IPS-18c (cell line): ENCODE data around the gene CYRIA.

Experiments
- H3K4me3 ChIP-seq: 2 replicates; pipeline ENCODE4 v1.7.0; 2013; ENCODE audit warnings: low read depth, mild to moderate bottlenecking, low read length, moderate library complexity; ENCODE audit not compliant: insufficient read depth
- H3K9me3 ChIP-seq: one replicate; pipeline ENCODE4 v1.6.1; 2013; ENCODE audit warnings: mild to moderate bottlenecking, low read length, moderate library complexity; ENCODE audit not compliant: control insufficient read depth, insufficient read depth

CYRIA gene

GRCh38 chr2:16642088-16642487, 23.5 kb downstream of the CYRIA start:
- Histone ChIP-seq H3K9me3 (no peaks in the 10 kb centered on the region), H3K4me3 (no peak overlapping the region)

GRCh38 chr2:16641509-16641908, 24.1 kb downstream of the CYRIA start:
- Histone ChIP-seq H3K9me3 (no peaks in the 10 kb centered on the region), H3K4me3 (no peak overlapping the region)

- no peaks in the 10 kb centered on the region for H3K9me3 ChIP-seq
- H3K4me3 ChIP-seq = no peak overlapping the region
Measured at GRCh38 chr2:16640867-16641266, 24.8 kb downstream of the CYRIA start.

GRCh38 chr2:16640001-16640700, 25.5 kb downstream of the CYRIA start:
- no peak overlapping the region for H3K4me3 ChIP-seq
- H3K9me3 ChIP-seq = no peaks in the 10 kb centered on the region

- no peaks in the 10 kb centered on the region for H3K9me3 ChIP-seq
- no peak overlapping the region for H3K4me3 ChIP-seq
Measured at GRCh38 chr2:16639431-16639830, 26.2 kb downstream of the CYRIA start.

- no peak overlapping the region for H3K4me3 ChIP-seq
- no peaks in the 10 kb centered on the region for H3K9me3 ChIP-seq
Measured at GRCh38 chr2:16638946-16639345, 26.7 kb downstream of the CYRIA start.

- H3K9me3 ChIP-seq = no peaks in the 10 kb centered on the region
- no peak overlapping the region for H3K4me3 ChIP-seq
Measured at GRCh38 chr2:16637304-16637703, 28.3 kb downstream of the CYRIA start.

- Histone ChIP-seq H3K4me3 (no peak overlapping the region), H3K9me3 (no peaks in the 10 kb centered on the region)
Measured at GRCh38 chr2:16635791-16636699, 29.6 kb downstream of the CYRIA start.

GRCh38 chr2:16633621-16634430, 31.8 kb downstream of the CYRIA start:
- Histone ChIP-seq H3K9me3 (no peaks in the 10 kb centered on the region), H3K4me3 (no peak overlapping the region)

GRCh38 chr2:16632598-16632997, 33.0 kb downstream of the CYRIA start:
- H3K4me3 ChIP-seq = no peak overlapping the region
- no peaks in the 10 kb centered on the region for H3K9me3 ChIP-seq

- H3K9me3 ChIP-seq = no peaks in the 10 kb centered on the region
- no peak overlapping the region for H3K4me3 ChIP-seq
Measured at GRCh38 chr2:16630463-16630862, 35.2 kb downstream of the CYRIA start.

GRCh38 chr2:16629770-16630169, 35.9 kb downstream of the CYRIA start:
- Histone ChIP-seq H3K4me3 (no peak overlapping the region), H3K9me3 (no peaks in the 10 kb centered on the region)

GRCh38 chr2:16629044-16629443, 36.6 kb downstream of the CYRIA start:
- Histone ChIP-seq H3K4me3 (no peak overlapping the region), H3K9me3 (no peaks in the 10 kb centered on the region)

GRCh38 chr2:16628314-16628713, 37.3 kb downstream of the CYRIA start:
- Histone ChIP-seq H3K9me3 (no peaks in the 10 kb centered on the region), H3K4me3 (no peak overlapping the region)

GRCh38 chr2:16626997-16627605, 38.5 kb downstream of the CYRIA start:
- no peak overlapping the region for H3K4me3 ChIP-seq
- no peaks in the 10 kb centered on the region for H3K9me3 ChIP-seq

GRCh38 chr2:16626497-16626896, 39.1 kb downstream of the CYRIA start:
- Histone ChIP-seq H3K9me3 (no peaks in the 10 kb centered on the region), H3K4me3 (no peak overlapping the region)

- no peaks in the 10 kb centered on the region for H3K9me3 ChIP-seq
- no peak overlapping the region for H3K4me3 ChIP-seq
Measured at GRCh38 chr2:16625759-16626158, 39.9 kb downstream of the CYRIA start.
